GM19397 (cell line): ENCODE data around the gene HACE1.
"Not testable (repeated sequence)": the region's sequence is repeated elsewhere in the genome, so short reads cannot be mapped to it uniquely, and the experiment has no call there.

Experiments used
- ATAC-seq: cut with Tn5 transposase; IDR thresholded peaks from one replicate; pipeline ENCODE4 v1.9.1; 2021; ENCODE audit warnings: mild to moderate bottlenecking, moderate library complexity; ENCODE audit not compliant: unreplicated experiment

Gene HACE1

GRCh38 chr6:104739124-104739523 lies 120.6 kb downstream of the HACE1 start:
- ATAC-seq = not testable (repeated sequence)

- not testable (repeated sequence) for ATAC-seq
Measured at GRCh38 chr6:104737567-104737966, 122.2 kb downstream of the HACE1 start.

- no peak for ATAC-seq
Measured at GRCh38 chr6:104736545-104736944, 123.2 kb downstream of the HACE1 start.

GRCh38 chr6:104730450-104730849 lies 129.3 kb downstream of the HACE1 start:
- no peak for ATAC-seq

DNA sequence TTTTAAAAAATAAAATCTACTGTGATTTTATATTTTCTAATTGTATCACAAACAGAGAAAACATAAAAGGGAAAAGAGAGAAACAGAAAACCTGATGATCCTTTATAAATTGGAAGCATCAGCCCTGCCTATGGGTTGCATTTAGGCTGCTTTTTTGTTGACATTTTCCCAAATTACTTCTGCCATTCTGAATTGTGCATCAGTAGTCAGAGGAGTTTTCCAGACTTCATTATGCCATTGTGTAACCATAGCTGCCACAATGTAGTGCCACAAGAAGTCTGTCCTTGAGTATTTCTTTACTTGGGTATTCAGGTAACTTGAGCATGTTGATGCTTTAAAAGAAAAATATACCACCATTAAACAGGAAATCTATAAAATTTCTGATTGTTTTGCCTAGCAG lies 130.3 kb downstream of the HACE1 start:
- no peak for ATAC-seq

- ATAC-seq = no peak
Measured at GRCh38 chr6:104728448-104728847, 131.3 kb downstream of the HACE1 start.

GRCh38 chr6:104718672-104719071 lies 141.0 kb downstream of the HACE1 start:
- ATAC-seq = no peak

- ATAC-seq = no peak
Measured at GRCh38 chr6:104716858-104717257, 142.9 kb downstream of the HACE1 start.

GRCh38 chr6:104714796-104715195 lies 144.9 kb downstream of the HACE1 start:
- no peak for ATAC-seq

DNA sequence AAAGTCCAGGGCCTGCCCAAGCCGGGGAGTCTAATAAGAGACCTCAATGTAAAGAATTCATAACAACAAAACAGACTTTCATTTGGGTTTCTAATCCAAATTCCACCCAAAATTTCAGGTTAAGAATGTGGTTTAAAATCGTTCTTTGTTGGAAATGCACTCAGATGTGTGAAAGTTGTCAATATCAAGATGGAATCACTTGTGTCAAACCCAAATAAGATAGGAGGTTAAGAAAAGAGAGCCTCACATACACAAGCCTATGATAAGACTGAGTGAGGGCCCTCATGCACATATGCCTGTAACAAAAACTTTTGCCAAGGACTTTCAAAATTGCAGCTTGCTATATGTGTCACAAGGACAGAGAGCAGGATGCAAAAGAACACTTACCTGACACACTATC lies 145.7 kb downstream of the HACE1 start:
- no peak for ATAC-seq

- ATAC-seq = no peak
Measured at GRCh38 chr6:104711371-104711770, 148.3 kb downstream of the HACE1 start.

GRCh38 chr6:104710543-104711335 lies 149.0 kb downstream of the HACE1 start:
- no peak for ATAC-seq

DNA sequence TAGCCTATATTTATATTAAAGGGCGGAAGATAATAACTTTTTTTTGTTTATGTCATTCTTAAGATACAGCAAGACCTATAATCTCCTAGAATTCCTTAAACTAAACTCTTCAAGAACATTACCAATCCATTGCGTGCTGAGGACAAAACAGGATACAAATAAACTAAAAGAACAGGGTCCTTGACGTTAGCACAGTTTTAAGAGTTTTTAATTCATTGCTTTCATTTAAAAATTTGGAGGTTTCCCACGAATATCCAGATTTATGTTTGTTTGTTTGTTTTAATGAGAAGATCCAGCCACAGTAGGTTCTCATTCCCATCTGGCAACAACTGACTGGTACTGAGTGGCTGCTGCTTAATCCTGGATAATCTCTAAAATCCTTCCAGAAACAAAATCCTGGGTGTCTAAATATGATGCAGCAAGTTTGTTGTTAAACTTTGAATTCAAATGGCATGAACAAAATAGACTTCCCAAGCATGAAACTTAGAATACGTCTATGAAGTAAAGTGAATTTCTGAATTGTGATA lies 153.7 kb downstream of the HACE1 start:
- no peak for ATAC-seq

DNA sequence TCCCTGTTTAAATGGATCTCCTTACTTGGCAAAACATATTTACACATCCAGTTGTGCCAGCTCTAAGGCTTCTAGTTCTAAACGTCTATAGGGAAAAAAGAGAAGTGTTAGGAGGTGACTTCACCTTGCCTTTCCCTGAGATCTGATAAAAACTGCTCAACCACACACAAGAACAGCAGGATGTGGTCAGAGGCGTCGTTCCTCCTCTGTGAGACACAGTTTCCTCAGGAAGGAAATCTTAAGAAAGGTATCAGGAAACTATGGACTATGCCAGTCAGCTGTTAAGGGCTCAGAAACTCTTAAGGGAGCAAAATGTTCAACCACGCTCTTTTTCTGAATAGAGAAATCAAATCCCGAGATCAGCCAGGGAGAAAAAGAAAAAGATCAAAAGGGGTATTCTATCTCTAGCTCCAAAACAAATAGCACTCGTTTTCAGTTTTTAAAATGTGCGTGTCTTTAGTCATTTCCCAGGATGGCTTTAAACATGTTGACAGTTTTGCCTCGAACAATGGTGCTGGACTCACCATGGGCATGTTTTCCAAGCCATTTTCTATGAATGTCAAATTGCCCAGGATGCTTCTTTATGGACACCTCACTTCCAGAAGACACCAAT lies 154.5 kb downstream of the HACE1 start:
- no peak for ATAC-seq

DNA sequence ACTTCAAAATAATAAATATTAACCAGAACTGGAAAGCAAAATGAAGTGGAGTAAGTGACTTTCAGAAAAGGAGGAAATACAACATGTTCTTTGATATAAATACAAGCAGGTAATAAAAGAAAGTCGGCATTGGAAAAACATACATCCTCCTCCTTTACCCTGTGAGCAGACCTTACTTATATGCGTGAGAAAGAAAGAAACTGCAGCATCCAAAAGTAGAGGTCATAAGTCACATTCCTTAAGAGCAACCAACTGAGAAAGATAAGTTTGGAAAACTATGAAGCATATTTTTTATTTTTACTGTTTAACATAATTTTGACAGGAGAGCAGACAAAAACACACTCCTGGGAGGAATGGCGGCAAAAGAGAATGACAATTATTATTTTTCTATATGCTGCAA lies 155.5 kb downstream of the HACE1 start:
- no peak for ATAC-seq

DNA sequence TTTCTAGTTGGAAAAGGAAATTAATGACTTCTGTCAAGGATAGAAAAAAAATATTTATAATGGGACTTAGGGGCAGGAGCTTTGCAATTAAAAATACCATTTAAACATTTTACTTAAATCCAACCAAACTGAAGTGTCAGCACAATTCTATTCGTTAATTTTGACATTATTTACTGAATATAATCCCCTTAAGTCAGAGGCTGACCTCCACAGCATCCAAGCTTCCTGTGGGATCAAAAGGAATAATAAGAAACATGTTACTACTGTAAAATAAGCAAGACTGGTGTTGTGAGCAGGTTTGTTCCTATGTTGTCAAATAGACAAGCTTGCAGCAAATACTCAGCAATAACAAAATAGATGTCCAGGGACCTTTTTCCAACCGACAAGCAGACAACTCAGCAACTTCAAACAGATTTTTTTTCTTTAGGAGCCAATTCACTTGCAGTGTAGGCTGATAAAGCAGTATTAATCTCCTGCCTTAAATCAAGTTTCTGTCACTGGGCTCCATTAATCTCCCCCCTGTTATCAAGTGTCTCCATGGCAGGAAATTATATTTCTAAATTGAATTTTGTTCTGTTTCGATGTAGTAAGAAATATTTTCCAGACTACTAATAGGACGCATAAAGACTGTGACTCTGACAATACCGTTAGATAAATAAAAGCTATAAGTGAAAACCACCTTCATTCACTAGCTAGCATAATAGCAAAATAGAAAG lies 157.4 kb downstream of the HACE1 start:
- no peak for ATAC-seq

- no peak for ATAC-seq
Measured at GRCh38 chr6:104700371-104701185, 159.1 kb downstream of the HACE1 start.

- ATAC-seq = no peak
Measured at GRCh38 chr6:104699593-104700329, 160.0 kb downstream of the HACE1 start.

DNA sequence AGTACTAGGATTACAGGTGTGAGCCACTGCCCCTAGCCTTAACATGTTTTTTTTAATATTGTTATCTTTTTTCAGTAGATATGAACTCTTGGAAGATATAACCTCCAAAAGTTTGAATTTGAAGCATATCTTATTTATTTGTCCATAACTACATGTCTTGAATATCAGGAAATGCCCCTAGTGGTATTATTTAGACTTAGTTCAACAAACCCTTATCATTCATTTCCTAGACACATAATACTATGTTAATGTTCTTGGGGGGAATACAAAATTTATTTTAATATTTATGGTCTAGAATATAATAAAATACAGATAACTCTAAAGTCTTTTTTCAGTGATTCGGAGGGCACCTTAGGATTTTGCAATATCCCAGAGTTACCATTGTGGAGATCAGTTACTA lies 160.7 kb downstream of the HACE1 start:
- ATAC-seq = no peak

GRCh38 chr6:104692008-104692407 lies 167.7 kb downstream of the HACE1 start:
- ATAC-seq = no peak
